B cell (primary cell): Measurements from ENCODE around the gene TMEM132E. TPM values are rescaled to one million over a fixed set of nuclear protein-coding genes. Genes with fewer than 3 reads are reported as not detected.
A peak's percentile ranks its signal among the peaks of the same experiment; 100 is the strongest.

ENCODE experiments used
- ATAC-seq: fragments of 200-7000 bp; cut with Tn5 transposase; one replicate; pipeline ENCODE4 v1.10.0; 2021; ENCODE audit warnings: low read depth, mild to moderate bottlenecking, moderate number of reproducible peaks, moderate library complexity
- CTCF ChIA-PET: fragments of 350-600 bp; sonication (Branson Sonifier 250); formaldehyde crosslinking; loops from one replicate; lab custom pipeline; 2021; ENCODE audit warnings: antibody characterized with exemption, inconsistent platforms; lab: Charles Lee
- POLR2A ChIA-PET: fragments of 350-600 bp; sonication (Branson Sonifier 250); formaldehyde crosslinking; loops from one replicate; lab custom pipeline; 2021; ENCODE audit warnings: antibody characterized with exemption; lab: Charles Lee
- DNase-seq: peaks from one replicate; pipeline ENCODE4 v3.0.0; 2013
- H2AFZ ChIP-seq: 2 replicates; pipeline ENCODE4 v1.6.1; 2012; ENCODE audit warnings: mild to moderate bottlenecking, low read depth, low read length; ENCODE audit not compliant: insufficient read depth, poor library complexity, severe bottlenecking
- H3K27ac ChIP-seq, 2 donors: 1 replicate in 1 of 2; 2 replicates in 1 of 2; pipeline ENCODE4 v1.5.1; 2012 to 2013; ENCODE audit warnings: low read length in 2 of 2, mild to moderate bottlenecking in 2 of 2, moderate library complexity in 1 of 2
- H3K27me3 ChIP-seq, 4 experiments: fragments of 200-600 bp in 1 of 4; sonication (generic) in 1 of 4; replicated peaks in 1 of 4; 1 replicate in 2 of 4; 2 replicates in 2 of 4; pipeline versions ENCODE4 v1.6.1 to v1.7.0; 2013 to 2016; ENCODE audit warnings: low read length in 3 of 4, mild to moderate bottlenecking in 2 of 4, mixed read lengths in 1 of 4, moderate library complexity in 1 of 4; ENCODE audit not compliant: insufficient read depth in 4 of 4, control insufficient read depth in 3 of 4; ENCODE audit errors: control extremely low read depth in 1 of 4
- H3K36me3 ChIP-seq, 2 experiments: replicated peaks in 1 of 2; 1 replicate in 1 of 2; 2 replicates in 1 of 2; pipeline versions ENCODE4 v1.6.1 to v1.7.1; 2013; ENCODE audit warnings: low read length in 1 of 2; ENCODE audit not compliant: insufficient read depth in 2 of 2, control insufficient read depth in 1 of 2; ENCODE audit errors: control extremely low read depth in 1 of 2, extremely low read depth in 1 of 2
- H3K4me1 ChIP-seq, 2 donors: fragments of 200-600 bp in 1 of 2; sonication (generic) in 1 of 2; 1 replicate in 1 of 2; 2 replicates in 1 of 2; pipeline versions ENCODE4 v1.5.1 to v1.6.1; 2013 to 2017; ENCODE audit warnings: low read length in 2 of 2; ENCODE audit not compliant: control insufficient read depth in 2 of 2, insufficient read depth in 2 of 2
- H3K4me2 ChIP-seq: replicated peaks from 2 replicates; pipeline ENCODE3; 2012; ENCODE audit warnings: mild to moderate bottlenecking, low read depth, low read length; ENCODE audit not compliant: poor library complexity, severe bottlenecking
- H3K4me3 ChIP-seq, 5 experiments: fragments of 200-600 bp in 1 of 5; sonication (generic) in 1 of 5; 1 replicate in 3 of 5; 2 replicates in 2 of 5; pipeline versions ENCODE4 v1.5.1 to v1.7.0; 2011 to 2016; ENCODE audit warnings: low read length in 4 of 5, mild to moderate bottlenecking in 4 of 5, low read depth in 2 of 5, control low read depth in 1 of 5, moderate library complexity in 1 of 5; ENCODE audit not compliant: insufficient read depth in 1 of 5; ENCODE audit errors: control extremely low read depth in 1 of 5, extremely low read depth in 1 of 5
- H3K79me2 ChIP-seq: fragments of 200-600 bp; sonication (generic); one replicate; pipeline ENCODE4 v1.6.0; 2016; ENCODE audit warnings: low read length; ENCODE audit not compliant: control insufficient read depth, insufficient read depth
- H3K9ac ChIP-seq: fragments of 200-600 bp; sonication (generic); 2 replicates; pipeline ENCODE4 v1.6.1; 2017; ENCODE audit warnings: mild to moderate bottlenecking, low read length, moderate library complexity
- H3K9me3 ChIP-seq, 3 donors: one replicate each; pipeline versions ENCODE4 v1.6.1 to v1.7.1; 2013; ENCODE audit warnings: low read length in 2 of 3; ENCODE audit not compliant: control insufficient read depth in 2 of 3, insufficient read depth in 1 of 3; ENCODE audit errors: control extremely low read depth in 1 of 3
- H4K20me1 ChIP-seq: 2 replicates; pipeline ENCODE4 v1.6.0; 2012; ENCODE audit warnings: mild to moderate bottlenecking, low read length; ENCODE audit not compliant: insufficient read depth, control insufficient read depth, poor library complexity, severe bottlenecking
- H3K27ac Mint-ChIP-seq: one replicate; pipeline ENCODE4 v1.8.0; 2021; ENCODE audit warnings: mixed read lengths
- H3K27me3 Mint-ChIP-seq: one replicate; pipeline ENCODE4 v1.8.0; 2021; ENCODE audit warnings: mixed read lengths
- H3K4me1 Mint-ChIP-seq: one replicate; pipeline ENCODE4 v1.8.0; 2021; ENCODE audit warnings: mixed read lengths
- H3K4me3 Mint-ChIP-seq: one replicate; pipeline ENCODE4 v1.8.0; 2021; ENCODE audit warnings: mixed read lengths
- H3K9me3 Mint-ChIP-seq: one replicate; pipeline ENCODE4 v1.8.0; 2022; ENCODE audit warnings: mixed read lengths; ENCODE audit not compliant: insufficient read depth
- EZH2 ChIP-seq: IDR thresholded peaks from 2 replicates; pipeline ENCODE4 v1.6.1; 2012; ENCODE audit warnings: borderline replicate concordance, low read depth, mild to moderate bottlenecking, moderate library complexity, low read length; ENCODE audit not compliant: insufficient read depth, poor library complexity, severe bottlenecking
- WGBS: methylation state at CpG from one replicate; pipeline ENCODE4 v1.1.5; 2013; ENCODE audit warnings: missing lambda C conversion rate; ENCODE audit not compliant: insufficient coverage; 5-methylcytosine and 5-hydroxymethylcytosine counted together
- intact Hi-C: fragments of 100-400 bp; cut with micrococcal nuclease; formaldehyde crosslinking; loops from one replicate; pipeline ENCODE4 v1.10.0; 2022
- polyA plus RNA-seq: library from polyadenylated mRNA; depleted of rRNA; stranded (reverse); fragments of >200 nt; gene quantifications from 2 replicates; pipeline ENCODE4 v1.2.3, GENCODE V29; 2012
- total RNA-seq, 2 donors: library from RNA; stranded (reverse); fragments of 120-200 nt in 1 of 2; gene quantifications; 1 replicate in 1 of 2; 2 replicates in 1 of 2; pipeline versions ENCODE4 v1.2.3 to v1.2.4, GENCODE V29; 2013 to 2022
- TF ChIP-seq, protein P1 (sequence below): fragments of 200-600 bp; IDR thresholded peaks from one replicate; pipeline ENCODE4 v1.8.0; 2022; ENCODE audit warnings: antibody characterized with exemption, mild to moderate bottlenecking

TMEM132E gene
- total and polyA plus RNA-seq, 2 donors (not counting 1 experiment from before 2014, with no cell fraction given): not detected

DNA sequence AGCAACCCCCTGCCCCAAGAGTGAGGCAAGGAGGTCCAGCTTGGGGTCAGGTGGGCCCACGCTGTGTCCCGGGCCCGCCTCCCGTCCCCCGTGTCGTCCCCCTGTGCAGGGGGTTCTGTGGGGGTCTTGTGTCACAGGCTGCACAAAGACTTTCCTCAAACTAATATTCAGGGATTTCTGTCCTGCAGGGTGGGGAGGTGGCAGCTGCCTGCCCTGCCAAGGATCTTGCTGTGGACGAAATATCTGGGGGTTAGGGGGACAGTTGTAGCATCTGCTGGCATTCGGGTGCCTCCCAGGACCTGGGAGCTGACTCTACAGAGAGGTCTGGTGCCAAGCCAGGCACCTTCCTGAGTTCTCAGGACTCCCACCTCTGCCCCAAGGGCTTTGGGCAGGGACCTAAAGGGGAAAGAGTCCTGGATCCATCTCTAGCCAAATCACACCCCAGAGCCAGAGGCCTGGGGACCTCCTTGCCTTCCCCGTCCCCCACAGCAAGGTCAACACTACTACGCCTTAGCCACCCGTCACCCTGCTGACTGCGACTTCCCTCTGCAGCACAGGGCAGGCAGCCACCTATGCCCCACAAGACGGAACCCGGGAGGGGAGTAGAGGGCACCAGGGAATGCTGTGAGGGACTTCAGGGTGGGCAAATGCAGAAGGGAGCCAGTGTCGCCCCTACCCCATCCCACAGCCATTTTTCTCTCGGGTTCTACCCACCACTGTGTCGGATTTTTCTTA lies 59.3 kb downstream of the TMEM132E start:
- Mint-ChIP-seq H3K27me3 (peaks cover 51% of the 10 kb centered on the region), H3K27ac (no peak overlapping the region), H3K4me3 (peak overlapping the region; percentile 83), H3K4me1 (peaks cover 12% of the 10 kb centered on the region), H3K9me3 (no peaks in the 10 kb centered on the region)
- Histone ChIP-seq H3K79me2 (no peaks in the 10 kb centered on the region), H3K27ac (no peak overlapping the region), H2AFZ (peak overlapping the region; percentile 69), H4K20me1 (no peaks in the 10 kb centered on the region), H3K4me3 (peak overlapping the region in 1 of 5 experiments; percentile 47), H3K9ac (peak overlapping the region; percentile 62), H3K27me3 (peaks cover 0 to 35% (median 1%) of the 10 kb centered on the region in 4 experiments), H3K36me3 (no peaks in the 10 kb centered on the region), H3K4me2 (peak overlapping the region; percentile 78), H3K9me3 (no peaks in the 10 kb centered on the region), H3K4me1 (peaks cover 8 to 16% of the 10 kb centered on the region in 2 donors)
- ChIA-PET POLR2A (no interaction called here), CTCF (interaction anchor here (0.7 to 1.6 kb wide), 6 partner anchors 8 to 217 kb away, joined by 3 to 8 read pairs (median 5); no protein-coding TSS in a partner anchor)
- WGBS: 41% methylated on average over 7 of the region's 17 CpGs
- DNase-seq (no peak), ATAC-seq (no peak)
- TF ChIP-seq EZH2: no peak
- TF ChIP-seq, protein P1, sequence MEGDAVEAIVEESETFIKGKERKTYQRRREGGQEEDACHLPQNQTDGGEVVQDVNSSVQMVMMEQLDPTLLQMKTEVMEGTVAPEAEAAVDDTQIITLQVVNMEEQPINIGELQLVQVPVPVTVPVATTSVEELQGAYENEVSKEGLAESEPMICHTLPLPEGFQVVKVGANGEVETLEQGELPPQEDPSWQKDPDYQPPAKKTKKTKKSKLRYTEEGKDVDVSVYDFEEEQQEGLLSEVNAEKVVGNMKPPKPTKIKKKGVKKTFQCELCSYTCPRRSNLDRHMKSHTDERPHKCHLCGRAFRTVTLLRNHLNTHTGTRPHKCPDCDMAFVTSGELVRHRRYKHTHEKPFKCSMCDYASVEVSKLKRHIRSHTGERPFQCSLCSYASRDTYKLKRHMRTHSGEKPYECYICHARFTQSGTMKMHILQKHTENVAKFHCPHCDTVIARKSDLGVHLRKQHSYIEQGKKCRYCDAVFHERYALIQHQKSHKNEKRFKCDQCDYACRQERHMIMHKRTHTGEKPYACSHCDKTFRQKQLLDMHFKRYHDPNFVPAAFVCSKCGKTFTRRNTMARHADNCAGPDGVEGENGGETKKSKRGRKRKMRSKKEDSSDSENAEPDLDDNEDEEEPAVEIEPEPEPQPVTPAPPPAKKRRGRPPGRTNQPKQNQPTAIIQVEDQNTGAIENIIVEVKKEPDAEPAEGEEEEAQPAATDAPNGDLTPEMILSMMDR: peak; percentile 52
- intact Hi-C loops: loop anchor here (1.0 kb wide), 1 partner anchor 96 kb away; no protein-coding TSS in a partner anchor
